ENCODE measurements around the gene TMEM91.

The TMEM91 gene

DNA sequence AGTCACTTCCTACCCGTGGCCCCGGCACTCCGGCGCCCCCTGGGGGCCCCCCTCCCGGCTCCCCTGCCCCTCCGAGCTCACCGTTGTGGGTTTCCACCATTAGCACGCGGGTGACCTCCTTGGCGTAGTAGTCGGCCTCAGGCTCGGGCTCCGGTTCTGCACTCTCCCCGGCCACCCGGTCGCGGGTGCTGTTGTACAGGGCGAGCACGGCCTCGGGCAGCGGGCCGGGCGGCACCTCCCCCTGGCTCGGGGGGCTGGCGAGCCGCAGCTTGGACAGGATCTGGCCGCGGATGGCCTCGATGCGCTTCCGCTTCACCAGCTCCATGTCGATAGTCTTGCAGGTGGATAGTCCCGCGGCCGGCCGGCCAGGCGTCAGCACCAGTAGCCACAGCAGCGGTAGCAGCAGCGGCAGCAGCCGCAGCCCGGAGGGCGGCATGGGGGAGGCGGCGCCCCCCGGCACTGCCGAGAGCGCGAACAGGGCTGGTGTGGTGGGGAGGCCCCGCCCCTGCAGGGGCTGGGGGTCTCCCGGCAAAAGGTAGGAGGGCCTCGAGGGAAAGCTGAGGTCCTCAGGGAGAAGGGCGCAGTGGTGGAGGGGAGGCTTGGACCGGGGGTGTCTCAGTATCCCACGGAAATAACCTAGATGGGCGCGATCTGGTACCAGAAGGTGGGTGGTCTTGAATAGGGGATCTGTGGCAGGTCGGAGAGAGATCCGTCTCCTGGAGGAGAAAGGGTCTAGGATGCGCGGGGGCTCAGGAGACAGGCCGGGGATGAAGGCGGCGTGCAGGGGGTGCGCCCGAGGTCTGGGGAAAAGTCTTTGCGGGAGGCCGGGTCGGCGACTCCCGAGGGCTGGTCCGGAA, 23.5 kb upstream of the TMEM91 start:
- DNase-seq (ENCODE audit: low read depth), result peak; percentile 51
- H3K4me3 ChIP-seq (ENCODE audit: control insufficient read depth, low read depth, low read length), result peak overlapping the region; percentile 89
- TF ChIP-seq, protein P1, sequence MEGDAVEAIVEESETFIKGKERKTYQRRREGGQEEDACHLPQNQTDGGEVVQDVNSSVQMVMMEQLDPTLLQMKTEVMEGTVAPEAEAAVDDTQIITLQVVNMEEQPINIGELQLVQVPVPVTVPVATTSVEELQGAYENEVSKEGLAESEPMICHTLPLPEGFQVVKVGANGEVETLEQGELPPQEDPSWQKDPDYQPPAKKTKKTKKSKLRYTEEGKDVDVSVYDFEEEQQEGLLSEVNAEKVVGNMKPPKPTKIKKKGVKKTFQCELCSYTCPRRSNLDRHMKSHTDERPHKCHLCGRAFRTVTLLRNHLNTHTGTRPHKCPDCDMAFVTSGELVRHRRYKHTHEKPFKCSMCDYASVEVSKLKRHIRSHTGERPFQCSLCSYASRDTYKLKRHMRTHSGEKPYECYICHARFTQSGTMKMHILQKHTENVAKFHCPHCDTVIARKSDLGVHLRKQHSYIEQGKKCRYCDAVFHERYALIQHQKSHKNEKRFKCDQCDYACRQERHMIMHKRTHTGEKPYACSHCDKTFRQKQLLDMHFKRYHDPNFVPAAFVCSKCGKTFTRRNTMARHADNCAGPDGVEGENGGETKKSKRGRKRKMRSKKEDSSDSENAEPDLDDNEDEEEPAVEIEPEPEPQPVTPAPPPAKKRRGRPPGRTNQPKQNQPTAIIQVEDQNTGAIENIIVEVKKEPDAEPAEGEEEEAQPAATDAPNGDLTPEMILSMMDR (conservative IDR thresholded peaks at IDR 0.05; ENCODE audit: control insufficient read depth, insufficient read depth, low read depth, low read length), result peak; percentile 35

DNA sequence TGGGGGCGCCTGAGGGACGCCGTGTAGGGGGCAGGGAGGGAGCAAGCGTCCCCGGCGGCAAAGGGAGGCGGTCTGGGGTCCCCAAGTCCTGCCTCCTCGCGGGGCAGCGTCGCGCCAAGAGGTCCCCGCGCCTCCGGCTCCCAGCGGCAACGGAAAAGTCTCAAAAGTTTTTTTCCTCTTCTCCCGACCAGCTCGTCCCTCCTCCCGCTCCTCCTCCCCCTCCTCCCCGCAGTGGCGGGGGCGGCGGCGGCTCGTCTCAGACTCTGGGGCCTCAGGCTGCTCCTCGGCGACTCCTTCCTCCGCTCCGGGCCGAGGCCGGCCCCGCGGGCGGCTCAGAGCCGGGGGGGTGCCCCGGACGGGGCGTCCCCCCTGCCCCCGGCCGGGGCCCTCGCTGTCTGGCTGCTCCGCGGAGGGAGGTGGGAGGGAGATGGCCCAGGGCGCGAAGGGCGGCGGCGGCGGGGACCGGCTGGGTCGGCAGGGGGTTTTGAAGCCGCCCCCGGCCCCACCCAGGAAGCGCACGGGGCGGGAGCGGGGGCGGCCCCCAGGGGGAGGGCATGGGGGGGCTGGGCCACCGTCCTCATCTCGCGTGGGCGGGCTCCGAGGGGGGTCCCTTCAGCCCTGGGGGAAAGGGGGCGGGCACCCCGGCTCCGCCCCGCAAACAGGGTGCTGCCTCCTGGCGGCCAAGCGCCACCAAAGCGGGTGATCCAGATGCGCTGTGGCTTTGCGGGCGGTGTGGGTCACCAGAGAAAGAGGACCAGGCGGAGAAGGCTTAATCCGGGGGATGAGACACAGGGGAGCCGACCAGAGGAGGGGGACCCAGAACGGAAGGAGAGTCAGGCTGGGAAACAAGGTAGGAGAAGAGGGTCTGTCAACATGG, 22.6 kb upstream of the TMEM91 start, which contains the start of gene TGFB1:
Gene TGFB1 (minus strand): TSS at position 457 of the 877 bp plus-strand sequence. CDS start 878 bp downstream, outside the sequence.
- H3K4me3 ChIP-seq (ENCODE audit: control insufficient read depth, low read depth, low read length), result peak within 1 kb of the TSS; percentile 89
- TF ChIP-seq, protein P1 (conservative IDR thresholded peaks at IDR 0.05; ENCODE audit: control insufficient read depth, insufficient read depth, low read depth, low read length), result peak; percentile 73
- peak; percentile 81 for DNase-seq (ENCODE audit: low read depth)

DNA sequence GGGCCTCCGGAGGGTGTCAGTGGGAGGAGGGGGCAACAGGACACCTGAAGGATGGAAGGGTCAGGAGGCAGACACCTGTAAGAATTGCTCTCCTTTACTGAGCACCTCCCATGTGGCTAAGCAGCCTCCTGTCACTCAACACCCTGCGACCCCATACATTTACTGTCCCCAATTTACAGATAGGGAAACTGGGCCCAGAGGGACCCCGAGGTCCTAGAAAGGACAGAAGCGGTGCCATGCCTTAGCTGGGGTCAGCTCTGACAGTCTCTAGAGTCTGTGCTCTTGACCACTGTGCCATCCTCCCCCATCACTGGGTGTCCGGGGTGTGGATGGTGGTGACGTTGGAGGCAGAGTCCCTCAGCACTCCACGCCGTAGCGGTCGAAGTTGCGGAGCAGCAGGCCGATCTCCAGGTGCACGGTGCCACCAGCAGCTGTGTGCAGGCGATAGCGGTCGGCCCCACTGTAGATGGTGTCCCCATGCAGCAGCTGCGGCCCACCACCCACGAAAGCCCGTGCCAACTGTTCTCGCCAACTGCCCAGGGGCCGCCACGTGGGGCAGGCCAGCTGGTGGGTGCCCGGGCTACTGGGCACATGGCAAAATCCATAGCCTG, 21.9 kb upstream of the TMEM91 start:
- DNase-seq (ENCODE audit: low read depth), result no peak
- H3K4me3 ChIP-seq (ENCODE audit: control insufficient read depth, low read depth, low read length), result peak overlapping the region; percentile 89
- TF ChIP-seq, protein P1 (conservative IDR thresholded peaks at IDR 0.05; ENCODE audit: control insufficient read depth, insufficient read depth, low read depth, low read length), result no peak

DNA sequence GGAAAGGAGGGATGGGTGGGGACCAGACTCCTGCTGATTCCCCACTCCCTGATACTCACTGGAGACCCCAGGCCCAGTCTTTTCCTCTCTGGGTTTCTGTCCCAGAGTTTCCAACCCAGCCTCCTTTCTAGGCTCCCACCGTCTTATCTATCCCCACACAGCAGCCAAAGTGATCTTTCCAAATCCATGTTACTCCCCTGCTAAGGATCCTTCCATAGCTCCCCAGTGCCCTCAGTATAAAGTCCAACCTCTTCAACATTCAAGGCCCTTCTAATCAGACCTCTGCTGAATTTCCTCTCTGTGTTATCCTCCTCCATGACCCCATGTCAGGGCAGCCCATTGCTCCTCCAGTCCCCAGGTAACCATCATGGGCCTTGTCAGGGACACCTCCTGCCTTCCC, 21.3 kb upstream of the TMEM91 start:
- TF ChIP-seq, protein P1 (conservative IDR thresholded peaks at IDR 0.05; ENCODE audit: control insufficient read depth, insufficient read depth, low read depth, low read length), result no peak
- no peak overlapping the region for H3K4me3 ChIP-seq (ENCODE audit: control insufficient read depth, low read depth, low read length)
- no peak for DNase-seq (ENCODE audit: low read depth)

DNA sequence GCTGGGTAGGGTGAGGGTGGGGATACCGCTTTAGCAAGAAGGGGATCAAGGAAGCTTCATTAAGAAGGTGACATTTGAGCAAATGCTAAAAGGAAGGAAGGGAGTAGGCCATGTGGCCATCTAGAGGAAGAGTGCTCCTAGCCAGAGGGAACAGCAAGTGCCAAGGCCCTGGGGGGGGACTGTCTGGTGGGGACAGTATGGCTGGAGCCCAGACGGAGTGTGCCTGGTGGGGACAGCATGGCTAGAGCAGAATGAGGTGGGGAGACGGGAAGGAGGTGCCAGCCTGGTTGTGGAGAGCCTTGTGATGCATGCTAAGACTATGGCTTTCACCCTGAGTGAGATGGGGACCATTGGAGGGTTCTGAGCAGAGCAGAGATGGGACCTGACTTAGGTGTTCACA, 20.5 kb upstream of the TMEM91 start:
- DNase-seq (ENCODE audit: low read depth), result no peak
- no peak overlapping the region for H3K4me3 ChIP-seq (ENCODE audit: control insufficient read depth, low read depth, low read length)
- TF ChIP-seq, protein P1 (conservative IDR thresholded peaks at IDR 0.05; ENCODE audit: control insufficient read depth, insufficient read depth, low read depth, low read length), result no peak

DNA sequence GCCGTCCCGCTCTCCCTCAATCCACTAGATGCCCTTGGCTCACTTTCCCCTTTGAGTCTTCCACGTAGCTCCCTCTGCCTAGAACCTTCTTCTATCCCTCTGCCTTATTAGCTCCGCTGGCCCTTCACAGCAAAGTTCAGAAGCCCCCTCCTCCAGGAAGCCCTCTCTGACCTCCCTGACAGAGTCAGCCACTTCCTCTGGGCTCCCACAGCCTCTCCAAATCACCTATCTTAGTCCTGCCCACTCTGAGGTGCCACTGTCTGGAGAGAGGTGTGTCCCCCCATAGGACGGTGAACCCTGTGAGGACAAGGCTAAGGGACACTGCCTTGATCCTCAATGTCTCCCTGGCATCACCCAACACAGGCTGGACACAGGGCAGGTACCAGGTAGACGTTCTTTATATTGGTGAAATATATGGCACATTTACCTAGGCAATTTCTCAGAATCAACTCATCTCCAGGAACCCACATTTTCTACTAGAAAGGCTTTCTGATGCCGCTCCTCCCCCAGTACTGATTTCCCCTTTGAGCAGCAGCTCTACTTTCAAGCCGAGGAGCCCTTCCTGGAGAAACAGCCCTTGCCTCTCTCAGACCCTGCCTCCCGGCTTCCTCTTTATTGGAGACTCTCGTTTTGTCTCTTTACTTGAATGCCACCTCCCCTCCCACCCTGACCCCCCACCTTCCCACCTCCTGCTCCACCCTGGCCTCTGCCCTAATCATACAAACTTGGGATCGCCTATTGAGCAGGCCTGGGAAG, 19.2 kb upstream of the TMEM91 start:
- H3K4me3 ChIP-seq (ENCODE audit: control insufficient read depth, low read depth, low read length), result no peak overlapping the region
- no peak for DNase-seq (ENCODE audit: low read depth)
- TF ChIP-seq, protein P1 (conservative IDR thresholded peaks at IDR 0.05; ENCODE audit: control insufficient read depth, insufficient read depth, low read depth, low read length), result no peak

All from fibroblast of mammary gland (primary cell).